Neutrophil (primary cell): ENCODE results near the gene GAREM1.

ENCODE experiments used
- H3K27ac ChIP-seq: fragments of 200-600 bp; sonication (generic); 2 replicates; pipeline ENCODE4 v1.5.1; 2016; ENCODE audit warnings: mild to moderate bottlenecking, moderate library complexity
- H3K27me3 ChIP-seq: fragments of 200-600 bp; sonication (generic); 2 replicates; pipeline ENCODE4 v1.6.0; 2016; ENCODE audit warnings: mild to moderate bottlenecking
- H3K36me3 ChIP-seq: fragments of 200-600 bp; sonication (generic); 2 replicates; pipeline ENCODE4 v1.5.1; 2017
- H3K4me1 ChIP-seq, 2 experiments: fragments of 200-600 bp in 1 of 2; sonication (generic) in 1 of 2; 1 replicate in 1 of 2; 2 replicates in 1 of 2; pipeline versions ENCODE4 v1.5.1 to v1.6.1; 2013 to 2016; ENCODE audit warnings: low read depth in 1 of 2, low read length in 1 of 2, mild to moderate bottlenecking in 1 of 2, moderate library complexity in 1 of 2; ENCODE audit not compliant: control insufficient read depth in 1 of 2, insufficient read depth in 1 of 2
- H3K4me3 ChIP-seq, 2 experiments: fragments of 200-600 bp in 1 of 2; sonication (generic) in 1 of 2; 1 replicate in 1 of 2; 2 replicates in 1 of 2; pipeline ENCODE4 v1.5.1; 2013 to 2016; ENCODE audit warnings: low read depth in 1 of 2, low read length in 1 of 2, mild to moderate bottlenecking in 1 of 2, moderate library complexity in 1 of 2
- H3K9me3 ChIP-seq: fragments of 200-600 bp; sonication (generic); 2 replicates; pipeline ENCODE4 v1.5.1; 2016
- TF ChIP-seq, protein P1 (sequence below): fragments of 200-600 bp; sonication (generic); IDR thresholded peaks from 2 replicates; pipeline ENCODE4 v1.5.1; 2016; ENCODE audit warnings: antibody characterized with exemption

GAREM1 gene

DNA sequence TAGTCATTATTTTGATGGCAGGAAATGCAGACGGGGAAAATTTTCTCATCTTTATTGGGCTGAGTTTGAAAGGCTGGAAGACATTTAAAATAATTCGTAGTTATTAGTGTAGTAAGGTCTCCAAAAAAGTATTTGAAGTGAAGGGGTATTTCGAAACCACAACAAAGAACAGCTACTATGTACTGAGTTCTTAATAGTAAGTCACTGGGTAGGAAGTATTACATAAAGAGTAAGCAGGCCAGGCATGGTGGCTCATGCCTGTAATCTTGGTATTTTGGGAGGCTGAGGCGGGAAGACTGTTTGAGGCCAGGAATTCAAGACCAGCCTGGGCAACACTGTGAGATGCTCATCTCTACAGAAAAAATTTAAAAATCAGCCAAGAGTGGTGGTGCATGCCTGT, 167.3 kb downstream of the GAREM1 start:
- Histone ChIP-seq H3K27me3 (peaks cover 3% of the 10 kb centered on the region), H3K4me3 (no peak overlapping the region), H3K9me3 (no peaks in the 10 kb centered on the region), H3K36me3 (no peaks in the 10 kb centered on the region), H3K27ac (no peak overlapping the region), H3K4me1 (no peaks in the 10 kb centered on the region)
- TF ChIP-seq, protein P1, sequence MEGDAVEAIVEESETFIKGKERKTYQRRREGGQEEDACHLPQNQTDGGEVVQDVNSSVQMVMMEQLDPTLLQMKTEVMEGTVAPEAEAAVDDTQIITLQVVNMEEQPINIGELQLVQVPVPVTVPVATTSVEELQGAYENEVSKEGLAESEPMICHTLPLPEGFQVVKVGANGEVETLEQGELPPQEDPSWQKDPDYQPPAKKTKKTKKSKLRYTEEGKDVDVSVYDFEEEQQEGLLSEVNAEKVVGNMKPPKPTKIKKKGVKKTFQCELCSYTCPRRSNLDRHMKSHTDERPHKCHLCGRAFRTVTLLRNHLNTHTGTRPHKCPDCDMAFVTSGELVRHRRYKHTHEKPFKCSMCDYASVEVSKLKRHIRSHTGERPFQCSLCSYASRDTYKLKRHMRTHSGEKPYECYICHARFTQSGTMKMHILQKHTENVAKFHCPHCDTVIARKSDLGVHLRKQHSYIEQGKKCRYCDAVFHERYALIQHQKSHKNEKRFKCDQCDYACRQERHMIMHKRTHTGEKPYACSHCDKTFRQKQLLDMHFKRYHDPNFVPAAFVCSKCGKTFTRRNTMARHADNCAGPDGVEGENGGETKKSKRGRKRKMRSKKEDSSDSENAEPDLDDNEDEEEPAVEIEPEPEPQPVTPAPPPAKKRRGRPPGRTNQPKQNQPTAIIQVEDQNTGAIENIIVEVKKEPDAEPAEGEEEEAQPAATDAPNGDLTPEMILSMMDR = no peak

DNA sequence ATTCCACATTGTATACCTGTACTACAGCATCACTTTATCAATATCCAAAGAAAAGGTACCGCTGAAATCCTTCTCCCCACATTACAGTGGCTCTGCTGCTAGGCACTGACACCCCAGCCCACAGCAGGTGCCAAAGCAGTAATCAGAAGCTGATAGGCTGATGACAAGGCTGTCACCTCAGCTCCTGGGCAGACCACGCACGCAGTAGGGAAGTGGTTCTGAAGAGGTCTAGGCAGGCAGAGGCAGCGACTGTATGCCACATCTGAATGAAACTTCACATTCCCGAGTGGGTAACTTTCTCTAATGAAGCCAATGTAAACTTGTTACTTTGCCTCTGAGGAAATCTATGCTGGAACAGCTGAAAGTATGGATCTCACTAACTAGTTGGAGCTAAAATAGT, 167.9 kb downstream of the GAREM1 start:
- no peak overlapping the region for H3K27ac ChIP-seq
- TF ChIP-seq, protein P1 = no peak
- H3K9me3 ChIP-seq = no peaks in the 10 kb centered on the region
- no peak overlapping the region for H3K4me3 ChIP-seq
- H3K4me1 ChIP-seq = no peaks in the 10 kb centered on the region
- peaks cover 9% of the 10 kb centered on the region for H3K27me3 ChIP-seq
- no peaks in the 10 kb centered on the region for H3K36me3 ChIP-seq

DNA sequence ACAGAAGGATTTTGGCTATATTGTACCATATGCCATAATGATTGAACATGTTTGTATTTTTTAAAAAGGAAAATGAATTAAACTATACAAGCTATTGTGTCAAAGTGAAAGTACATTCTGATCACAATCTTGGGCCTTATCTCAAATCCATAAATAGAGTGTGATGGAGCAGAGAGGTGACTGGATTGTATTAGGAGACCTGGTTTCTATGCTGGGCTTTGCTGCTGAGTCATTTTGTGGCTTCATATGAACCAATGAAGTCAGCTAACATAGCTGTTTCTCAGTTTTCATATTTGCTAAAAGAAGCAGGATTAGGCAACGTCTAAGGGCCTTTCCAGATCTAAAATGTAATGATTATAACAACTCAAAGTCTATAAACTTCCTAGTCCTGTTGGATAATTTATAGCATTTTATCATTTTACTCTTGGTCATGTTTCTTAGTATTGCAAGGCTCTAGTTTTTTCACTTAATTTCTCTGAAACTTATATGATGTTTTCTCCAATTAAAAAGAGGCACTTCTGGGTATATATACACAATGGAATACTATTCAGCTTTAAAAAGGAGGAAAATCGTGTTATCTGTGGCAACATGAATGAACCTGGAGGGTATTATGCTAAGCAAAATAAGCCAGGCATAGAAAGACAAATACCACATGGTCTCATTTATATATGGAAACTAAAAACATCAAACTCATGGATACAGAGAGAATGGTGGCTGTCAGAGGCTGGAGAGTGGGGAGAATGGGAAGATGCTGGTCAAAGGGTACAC, 168.5 kb downstream of the GAREM1 start:
- no peaks in the 10 kb centered on the region for H3K36me3 ChIP-seq
- H3K4me3 ChIP-seq = no peak overlapping the region
- H3K27ac ChIP-seq = no peak overlapping the region
- TF ChIP-seq, protein P1 = no peak
- H3K27me3 ChIP-seq = peaks cover 16% of the 10 kb centered on the region
- H3K9me3 ChIP-seq = no peaks in the 10 kb centered on the region
- H3K4me1 ChIP-seq = no peaks in the 10 kb centered on the region

DNA sequence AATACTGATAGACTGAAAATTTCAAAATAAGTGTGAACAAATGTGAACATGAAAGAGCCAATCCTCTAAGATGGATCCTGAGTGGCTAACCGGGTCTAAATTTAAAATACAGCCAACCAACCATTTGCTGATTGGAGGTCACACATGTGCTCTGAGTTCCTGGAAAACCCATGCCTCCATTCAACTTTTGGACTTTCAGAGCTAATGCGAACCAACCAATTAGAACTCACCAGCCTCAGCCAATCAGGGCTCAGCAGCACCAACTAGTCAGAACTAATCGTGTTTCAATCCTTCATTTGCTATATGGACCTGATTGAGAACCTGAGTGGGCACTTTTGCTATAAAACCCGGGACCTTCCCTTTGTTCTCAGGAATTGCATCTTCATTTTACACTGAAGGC, 169.3 kb downstream of the GAREM1 start:
- Histone ChIP-seq H3K36me3 (no peaks in the 10 kb centered on the region), H3K27me3 (peaks cover 18% of the 10 kb centered on the region), H3K4me3 (no peak overlapping the region), H3K27ac (no peak overlapping the region), H3K9me3 (no peaks in the 10 kb centered on the region), H3K4me1 (no peaks in the 10 kb centered on the region)
- TF ChIP-seq, protein P1 = no peak

DNA sequence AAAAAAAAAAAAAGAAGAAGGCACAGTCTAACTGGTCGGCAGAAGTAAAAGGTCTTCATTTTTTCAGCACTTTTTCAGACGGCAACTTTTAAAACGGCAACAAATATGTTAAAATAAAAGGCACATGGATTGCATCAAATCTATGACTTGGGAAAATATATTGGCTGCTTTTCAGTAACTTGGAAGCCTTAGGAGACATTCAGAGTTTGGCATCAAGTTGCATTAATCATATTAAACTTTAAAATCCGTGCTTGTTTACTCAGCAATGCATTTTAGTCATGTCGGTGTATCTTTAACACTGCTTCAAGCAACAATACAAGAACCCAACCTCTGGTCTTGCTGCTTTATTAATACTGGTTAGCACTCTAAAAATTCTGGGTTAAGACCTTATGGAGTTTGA, 169.8 kb downstream of the GAREM1 start:
- TF ChIP-seq, protein P1 = no peak
- H3K36me3 ChIP-seq = no peaks in the 10 kb centered on the region
- no peak overlapping the region for H3K4me3 ChIP-seq
- H3K9me3 ChIP-seq = no peaks in the 10 kb centered on the region
- no peaks in the 10 kb centered on the region for H3K4me1 ChIP-seq
- H3K27me3 ChIP-seq = peaks cover 18% of the 10 kb centered on the region
- H3K27ac ChIP-seq = no peak overlapping the region
